HG03039 (cell line): ENCODE results near the gene POMT2.
"Not testable (repeated sequence)": the region's sequence is repeated elsewhere in the genome, so short reads cannot be mapped to it uniquely, and the experiment has no call there.

Source experiments
- ATAC-seq: cut with Tn5 transposase; IDR thresholded peaks from one replicate; pipeline ENCODE4 v1.9.1; 2021; ENCODE audit warnings: mild to moderate bottlenecking, moderate library complexity; ENCODE audit not compliant: unreplicated experiment

POMT2 gene, protein sequence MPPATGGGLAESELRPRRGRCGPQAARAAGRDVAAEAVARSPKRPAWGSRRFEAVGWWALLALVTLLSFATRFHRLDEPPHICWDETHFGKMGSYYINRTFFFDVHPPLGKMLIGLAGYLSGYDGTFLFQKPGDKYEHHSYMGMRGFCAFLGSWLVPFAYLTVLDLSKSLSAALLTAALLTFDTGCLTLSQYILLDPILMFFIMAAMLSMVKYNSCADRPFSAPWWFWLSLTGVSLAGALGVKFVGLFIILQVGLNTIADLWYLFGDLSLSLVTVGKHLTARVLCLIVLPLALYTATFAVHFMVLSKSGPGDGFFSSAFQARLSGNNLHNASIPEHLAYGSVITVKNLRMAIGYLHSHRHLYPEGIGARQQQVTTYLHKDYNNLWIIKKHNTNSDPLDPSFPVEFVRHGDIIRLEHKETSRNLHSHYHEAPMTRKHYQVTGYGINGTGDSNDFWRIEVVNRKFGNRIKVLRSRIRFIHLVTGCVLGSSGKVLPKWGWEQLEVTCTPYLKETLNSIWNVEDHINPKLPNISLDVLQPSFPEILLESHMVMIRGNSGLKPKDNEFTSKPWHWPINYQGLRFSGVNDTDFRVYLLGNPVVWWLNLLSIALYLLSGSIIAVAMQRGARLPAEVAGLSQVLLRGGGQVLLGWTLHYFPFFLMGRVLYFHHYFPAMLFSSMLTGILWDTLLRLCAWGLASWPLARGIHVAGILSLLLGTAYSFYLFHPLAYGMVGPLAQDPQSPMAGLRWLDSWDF

DNA sequence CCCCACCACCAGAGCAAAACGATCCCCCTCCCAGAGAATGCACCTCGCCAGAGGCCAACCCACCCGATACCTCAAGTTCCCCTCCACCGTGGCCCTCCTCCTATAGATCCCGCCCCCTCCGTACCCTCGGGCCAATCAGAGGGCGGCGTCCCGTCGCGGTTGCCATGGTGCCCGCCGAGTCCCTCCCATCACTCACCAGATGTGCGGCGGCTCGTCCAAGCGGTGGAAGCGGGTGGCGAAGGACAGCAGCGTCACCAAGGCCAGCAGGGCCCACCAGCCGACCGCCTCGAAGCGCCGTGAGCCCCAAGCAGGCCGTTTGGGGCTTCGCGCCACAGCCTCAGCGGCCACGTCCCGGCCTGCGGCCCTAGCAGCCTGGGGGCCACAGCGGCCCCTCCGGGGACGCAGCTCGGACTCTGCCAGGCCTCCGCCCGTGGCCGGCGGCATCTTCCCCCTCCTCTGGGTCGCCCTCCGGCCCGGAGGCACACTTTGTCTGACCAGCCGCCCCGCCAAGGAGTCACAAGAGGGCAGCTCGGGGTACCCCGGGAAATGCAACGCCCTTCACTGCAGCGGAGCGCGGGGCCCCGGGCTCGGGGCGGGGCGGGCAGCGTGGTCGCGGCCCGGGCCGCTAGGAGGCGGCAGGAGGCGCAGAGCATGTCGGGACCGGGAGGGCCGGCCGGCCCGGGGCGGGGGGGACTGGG, at the start of gene POMT2:
TSS of gene POMT2 (minus strand) at position 646 of the 698 bp plus-strand sequence. CDS start at position 444, 202 bp downstream.
- ATAC-seq = peak; percentile 55

DNA sequence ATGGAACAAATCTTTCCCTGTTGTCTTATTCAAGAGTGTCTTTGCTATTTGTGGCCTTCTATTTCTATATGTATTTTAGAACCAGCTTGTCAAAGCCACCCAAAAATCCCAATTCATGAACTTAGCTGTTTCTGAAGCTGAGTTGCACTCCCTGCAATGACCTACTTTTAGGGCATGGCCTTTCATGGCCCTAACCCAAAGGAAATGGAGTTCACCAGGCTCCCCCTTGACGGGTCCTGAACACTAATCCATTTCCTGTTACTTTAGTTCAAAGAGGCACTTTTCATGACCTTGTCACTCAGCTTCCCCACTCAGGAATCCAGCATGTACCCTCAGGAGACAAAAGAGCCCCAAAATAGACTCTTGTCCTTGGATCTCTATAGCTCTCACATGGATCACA, 48.6 kb upstream of the POMT2 start:
- ATAC-seq = no peak

DNA sequence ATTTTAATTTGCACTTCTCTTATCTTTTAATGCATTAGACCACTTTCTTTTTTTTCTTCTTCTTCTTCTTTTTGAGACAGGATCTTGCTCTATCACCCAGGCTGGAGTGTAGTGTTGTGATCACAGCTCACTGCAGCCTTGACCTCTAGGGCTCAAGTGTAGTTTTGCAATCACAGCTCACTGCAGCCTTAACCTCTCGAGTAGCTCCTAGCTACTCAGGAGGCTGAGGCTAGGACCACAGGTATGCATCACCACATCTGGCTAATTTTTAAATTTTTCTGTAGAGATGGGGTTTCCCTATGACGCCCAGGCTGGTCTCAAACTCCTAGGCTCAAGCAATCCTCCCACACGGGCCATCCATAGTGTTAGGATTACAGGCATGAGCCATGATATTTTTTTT, 43.5 kb upstream of the POMT2 start:
- ATAC-seq = no peak

DNA sequence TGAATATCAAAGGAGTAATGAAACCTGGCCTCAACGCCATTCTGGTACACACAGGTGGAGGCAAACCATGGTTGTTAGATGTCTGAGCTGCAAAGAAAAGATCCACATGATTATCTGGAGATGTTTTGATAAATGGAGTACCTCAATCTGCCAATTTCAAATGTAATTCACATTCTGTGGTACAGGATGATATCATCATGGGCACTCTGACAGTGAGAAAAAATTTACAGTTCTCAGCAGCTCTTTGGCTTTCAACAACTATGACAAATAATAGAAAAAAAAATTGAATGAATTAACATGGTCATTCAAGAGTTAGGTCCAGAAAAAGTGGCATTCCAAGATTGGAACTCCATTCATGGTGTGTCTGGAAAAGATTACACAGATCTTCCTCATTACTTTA, 38.9 kb upstream of the POMT2 start:
- no peak for ATAC-seq

DNA sequence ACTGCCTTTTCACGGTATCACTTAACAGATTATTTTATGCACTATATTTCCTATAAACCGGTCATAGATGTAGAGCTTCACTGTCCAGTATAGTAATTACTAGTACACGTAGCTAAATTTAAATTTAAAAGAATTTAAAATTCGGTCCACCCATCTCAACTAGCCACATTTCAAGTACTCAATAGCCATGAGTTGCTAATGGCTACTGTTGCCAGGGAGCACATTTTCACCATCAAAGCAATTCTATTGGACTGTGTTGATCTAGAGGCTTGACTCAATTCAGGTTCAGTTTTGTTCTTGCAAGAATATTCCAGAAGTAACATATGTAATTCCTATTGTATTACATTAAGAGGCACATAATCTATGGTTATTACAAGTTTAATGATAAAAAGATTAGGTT, 36.2 kb upstream of the POMT2 start:
- no peak for ATAC-seq

DNA sequence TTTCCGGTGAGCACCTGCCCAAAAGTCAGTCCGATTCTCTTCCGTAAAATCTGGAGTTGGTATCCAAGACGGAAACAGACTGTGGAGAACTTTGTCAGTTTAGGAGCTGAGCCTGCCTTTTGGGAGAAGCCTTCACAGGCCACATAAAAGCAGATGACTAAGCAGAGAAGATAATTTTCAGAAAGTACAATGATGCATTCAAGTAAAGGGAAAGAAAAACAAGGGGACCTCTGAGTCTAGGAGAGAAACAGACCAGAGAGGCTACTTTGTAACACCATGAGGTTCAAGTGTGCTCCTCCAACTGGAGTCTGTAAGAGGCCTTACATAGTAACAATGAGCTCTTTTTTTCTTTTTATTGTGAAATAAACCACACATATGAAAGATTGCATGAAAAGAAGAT, 35.1 kb upstream of the POMT2 start:
- ATAC-seq = no peak

DNA sequence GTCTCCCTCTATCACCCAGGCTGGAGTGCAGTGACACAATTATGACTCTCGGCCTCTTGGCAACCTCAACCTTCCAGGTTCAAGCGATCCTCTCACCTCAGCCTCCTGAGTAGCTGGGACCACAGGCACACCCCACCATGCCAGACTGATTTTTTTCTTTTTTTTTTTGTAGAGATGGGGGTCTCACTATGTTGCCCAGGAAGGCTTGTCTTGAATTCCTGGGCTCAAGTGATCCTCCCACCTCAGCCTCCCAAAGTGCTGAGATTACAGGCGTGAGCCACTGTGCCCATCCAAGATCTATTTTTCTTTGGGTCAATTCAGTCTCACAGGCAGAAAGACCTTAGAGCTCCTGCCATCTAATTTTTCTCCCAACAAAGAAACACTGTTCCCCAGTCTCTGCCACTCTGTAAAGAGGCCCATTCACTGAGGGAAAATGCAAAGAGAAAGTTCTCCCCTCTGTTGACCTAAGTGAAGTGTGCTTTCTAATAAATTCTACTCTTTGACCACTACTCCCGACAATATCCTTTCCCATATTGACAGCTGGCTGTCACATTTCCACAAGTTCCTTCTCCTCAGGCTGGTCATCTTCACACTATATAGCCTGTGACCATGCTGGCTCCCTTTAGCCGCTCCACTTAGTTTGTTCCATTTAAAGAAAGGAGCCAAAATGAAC, 32.9 kb upstream of the POMT2 start:
- no peak for ATAC-seq

DNA sequence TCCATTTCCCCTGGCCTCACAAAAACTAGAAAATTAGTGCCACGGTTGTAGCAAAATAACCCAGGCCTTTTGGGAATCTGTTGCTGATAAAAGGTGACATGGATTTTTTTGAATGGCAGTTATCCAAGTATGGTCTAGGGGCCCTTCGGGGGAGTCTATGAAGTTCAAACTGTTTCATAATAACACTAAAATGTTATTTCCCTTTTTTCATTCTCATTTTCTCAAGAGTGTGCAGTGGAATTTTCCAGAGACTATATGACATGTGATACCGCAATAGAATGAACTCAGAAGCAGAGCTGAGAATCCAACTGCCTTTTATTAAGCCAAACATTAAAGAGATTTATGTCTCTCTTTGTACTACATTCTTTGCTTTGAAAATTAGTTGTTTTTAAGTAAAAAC, 27.1 kb upstream of the POMT2 start:
- no peak for ATAC-seq

DNA sequence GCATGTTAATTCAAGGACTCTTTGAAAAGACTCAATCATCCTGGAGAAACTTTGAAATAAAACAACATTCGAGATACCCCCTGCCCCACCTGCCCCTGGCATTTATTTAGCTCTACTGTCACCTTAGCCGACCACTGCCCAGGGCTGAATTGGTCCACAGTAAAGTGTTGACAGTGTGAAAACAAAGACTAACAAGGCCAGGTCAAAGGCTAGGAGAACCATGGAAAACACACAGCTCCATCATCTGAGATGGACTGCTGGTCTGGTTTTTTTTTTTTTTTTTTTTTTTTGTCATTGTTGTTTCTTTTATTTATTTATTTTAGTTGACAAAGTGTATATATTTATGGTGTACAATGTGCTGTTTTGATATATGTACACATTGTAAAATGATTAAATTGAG, 25.8 kb upstream of the POMT2 start:
- no peak for ATAC-seq

DNA sequence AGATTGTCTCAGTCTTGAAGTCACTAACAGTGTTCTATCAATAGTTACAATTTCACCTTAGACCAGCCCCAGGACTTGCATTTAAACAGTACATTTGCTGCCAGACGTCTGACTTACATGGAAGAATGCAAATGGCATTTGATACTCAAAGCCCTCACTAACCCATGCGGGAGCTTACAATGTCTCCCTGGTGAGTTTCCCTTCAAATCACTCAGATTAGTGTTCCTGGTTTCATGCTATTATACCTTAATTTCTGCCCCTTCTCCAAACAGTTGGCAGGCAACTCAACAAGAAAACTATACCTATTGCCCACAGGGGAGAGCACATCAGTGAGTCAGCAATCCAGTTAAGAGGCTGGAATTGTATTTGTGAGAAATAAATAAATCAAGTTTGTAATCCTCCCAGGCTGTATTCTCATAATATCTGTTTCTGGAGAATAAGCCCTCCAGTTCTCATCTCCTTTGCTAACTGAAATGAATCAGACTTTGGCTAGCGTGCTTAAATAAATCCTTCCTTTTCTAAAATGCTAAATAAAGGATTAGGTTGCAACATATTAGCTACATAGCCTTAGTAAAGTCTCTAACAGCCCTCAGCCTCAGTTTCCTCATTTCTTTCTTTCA, 23.8 kb upstream of the POMT2 start:
- no peak for ATAC-seq

DNA sequence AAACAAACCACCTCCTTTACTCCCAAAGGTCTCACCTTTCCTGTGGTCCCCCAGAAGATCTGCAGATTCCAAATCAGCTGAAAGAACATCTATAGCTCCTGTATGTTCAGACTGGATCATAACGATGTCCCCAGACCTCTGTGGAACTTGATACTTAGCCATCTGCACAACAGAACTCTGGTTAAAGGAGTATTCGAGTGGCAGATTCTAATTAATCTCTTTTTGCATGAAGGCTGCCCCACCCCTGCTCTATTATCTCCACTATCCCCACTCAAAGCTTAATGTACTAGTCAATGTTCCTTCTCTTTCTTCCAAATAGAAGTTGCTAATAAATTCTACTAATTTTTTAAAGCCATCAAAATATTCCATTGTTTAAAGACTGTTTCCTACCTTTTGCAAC, 23.0 kb upstream of the POMT2 start:
- no peak for ATAC-seq

DNA sequence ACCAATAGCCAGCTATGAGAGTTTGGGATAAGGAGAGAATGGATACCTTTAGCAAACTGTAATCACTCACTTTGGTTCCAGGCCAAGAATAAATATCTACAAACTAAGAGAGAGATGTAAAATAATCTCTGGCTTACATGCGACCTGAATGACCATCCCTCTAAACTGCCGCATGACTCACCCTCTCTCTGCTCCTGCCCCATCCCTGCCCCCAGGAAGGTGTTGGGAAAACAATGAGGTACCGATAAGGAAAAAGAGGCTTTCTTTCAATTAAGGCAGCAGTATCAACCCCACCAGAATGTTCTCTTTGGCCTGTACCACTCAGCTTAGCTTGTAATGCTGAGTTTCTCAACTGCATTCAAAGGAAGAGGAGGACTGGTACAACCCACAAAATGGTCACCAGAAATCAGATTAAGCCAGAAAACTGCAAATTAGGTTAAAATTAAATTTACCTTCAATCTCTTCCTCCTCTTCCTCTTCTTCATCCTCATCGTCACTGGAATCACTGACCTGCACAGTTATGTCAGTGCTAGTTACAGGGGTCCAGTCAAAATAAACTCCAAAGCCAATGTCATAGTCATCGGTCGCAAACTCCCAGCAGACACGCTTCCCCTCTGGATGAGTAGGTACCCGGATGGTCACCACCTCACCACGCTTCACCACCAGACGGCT, 22.2 kb upstream of the POMT2 start:
- no peak for ATAC-seq

DNA sequence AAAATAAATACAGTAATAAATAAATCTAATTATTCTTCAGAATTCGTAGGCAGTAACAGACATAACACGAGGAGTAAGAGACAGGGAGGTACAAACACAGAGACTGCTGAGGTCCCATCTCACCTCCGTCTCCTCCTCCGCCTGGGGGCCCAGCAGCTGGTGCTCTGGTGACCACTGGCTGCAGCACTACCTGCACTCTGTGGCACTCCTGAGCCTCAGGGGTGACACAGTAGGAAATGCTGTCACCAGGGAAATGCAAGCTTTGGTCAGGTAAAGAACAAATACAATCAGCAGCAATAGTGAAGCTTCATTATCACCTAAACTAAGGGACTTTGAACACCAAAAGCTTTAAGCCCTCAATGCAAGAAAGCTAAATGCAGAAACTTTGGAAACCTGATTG, 19.7 kb upstream of the POMT2 start:
- ATAC-seq = no peak

DNA sequence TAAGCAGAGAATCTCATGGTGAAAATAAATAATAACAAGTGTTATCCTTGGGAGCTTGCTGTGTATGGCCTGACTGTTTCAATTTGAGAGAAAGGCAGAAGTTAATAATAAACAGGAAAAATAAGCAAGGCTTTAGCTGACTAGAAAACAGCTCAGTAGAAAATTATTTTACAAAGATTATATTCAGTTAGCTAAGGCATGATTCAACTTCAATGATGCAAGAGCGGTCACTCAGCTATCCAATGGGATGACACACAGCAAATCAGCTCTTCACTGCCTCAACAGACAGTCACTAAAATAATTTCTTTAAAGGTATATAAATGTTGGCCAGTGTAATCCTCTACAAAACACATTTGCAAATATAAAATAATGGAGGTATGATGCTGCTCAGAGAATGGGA, 18.7 kb upstream of the POMT2 start:
- ATAC-seq = no peak

DNA sequence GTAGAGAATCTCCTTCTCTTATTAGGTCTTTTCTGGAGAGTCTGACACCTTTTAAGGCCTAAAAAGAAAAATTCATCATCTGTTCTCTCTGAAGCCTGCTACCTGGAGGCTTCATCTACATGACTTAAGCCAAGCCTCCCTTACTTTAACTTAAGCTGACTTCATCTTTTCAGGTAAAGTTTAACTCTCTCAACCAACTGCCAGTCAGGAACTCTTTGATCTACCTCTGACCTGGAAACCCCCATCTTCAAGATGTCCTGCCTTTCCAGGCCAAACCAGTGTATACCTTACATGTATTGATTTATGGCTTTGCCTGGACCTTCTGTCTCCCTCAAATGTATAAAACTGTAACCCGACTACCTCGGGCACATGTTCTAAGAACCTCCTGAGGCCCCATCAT, 17.6 kb upstream of the POMT2 start:
- ATAC-seq = no peak

DNA sequence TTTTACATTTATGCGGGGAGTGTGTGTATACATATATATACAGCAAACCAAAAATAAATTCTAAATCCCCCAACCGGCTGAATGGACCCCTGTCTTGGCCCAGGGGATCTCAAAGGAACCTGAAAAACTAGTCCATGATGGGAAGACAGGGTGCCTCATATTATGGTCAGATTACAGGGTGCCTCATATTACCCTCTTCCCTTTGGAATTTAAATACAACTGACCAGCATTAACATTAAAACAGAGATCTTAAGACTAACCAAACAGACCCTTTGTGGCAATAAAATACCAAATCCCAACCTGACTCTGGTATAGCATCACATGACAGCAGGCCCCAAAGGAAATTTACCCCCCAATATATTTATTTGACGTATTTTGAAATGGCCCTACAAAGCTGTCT, 17.2 kb upstream of the POMT2 start:
- no peak for ATAC-seq

DNA sequence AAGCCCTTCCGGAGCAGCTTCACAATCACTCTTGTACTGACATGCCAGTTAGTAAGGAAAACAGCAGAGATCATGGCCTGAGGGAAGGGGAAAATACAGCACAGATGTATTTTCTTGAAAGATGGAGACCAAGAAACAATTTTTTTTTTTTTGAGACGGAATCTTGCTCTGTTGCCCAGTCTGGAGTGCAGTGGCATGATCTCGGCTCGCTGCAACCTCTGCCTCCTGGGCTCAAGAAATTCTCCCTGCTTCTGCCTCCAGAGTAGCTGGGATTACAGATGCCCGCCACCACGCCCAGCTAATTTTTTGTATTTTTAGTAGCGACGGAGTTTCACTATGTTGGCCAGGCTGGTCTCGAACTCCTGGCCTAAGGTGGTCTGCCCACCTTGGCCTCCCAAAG, 16.6 kb upstream of the POMT2 start:
- ATAC-seq = not testable (repeated sequence)

DNA sequence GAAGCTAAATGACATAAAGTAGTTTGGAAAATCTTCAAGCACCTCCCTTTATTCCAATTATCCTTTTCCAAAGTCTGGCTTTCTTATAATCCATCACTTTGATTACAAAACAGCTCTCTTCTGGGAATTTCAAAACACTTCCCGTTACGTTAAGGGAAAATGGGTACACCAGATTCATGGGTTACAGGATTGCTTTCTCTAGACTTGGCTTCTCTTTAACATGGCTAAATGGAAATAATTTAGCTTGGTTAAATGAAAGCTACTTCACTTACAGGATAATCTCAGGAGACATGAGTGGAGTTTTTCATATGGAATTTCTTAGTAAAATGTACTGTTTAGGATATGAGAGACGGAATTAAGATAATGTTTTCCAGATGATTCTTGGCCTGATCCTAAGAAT, 14.9 kb upstream of the POMT2 start:
- ATAC-seq = no peak

DNA sequence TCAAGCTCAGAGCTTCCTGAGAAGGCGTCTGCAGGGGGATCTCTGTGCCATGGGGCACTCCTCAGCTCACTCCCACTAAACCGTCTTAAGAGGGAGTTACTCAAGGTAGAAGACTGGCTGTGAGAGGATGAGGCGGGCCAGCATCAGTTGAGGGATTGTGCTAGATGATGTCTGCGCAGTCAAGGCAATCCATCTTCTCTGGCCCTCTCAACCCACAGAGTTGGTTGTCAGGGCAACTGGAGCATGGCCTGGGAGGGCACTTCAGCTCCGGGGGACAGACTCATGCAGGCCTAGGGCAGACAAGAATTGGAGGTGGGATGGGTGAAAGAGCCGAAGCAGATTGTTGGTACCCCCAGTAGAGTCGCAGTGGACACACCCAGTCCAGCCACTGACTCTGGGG, 9.2 kb upstream of the POMT2 start:
- ATAC-seq = no peak

DNA sequence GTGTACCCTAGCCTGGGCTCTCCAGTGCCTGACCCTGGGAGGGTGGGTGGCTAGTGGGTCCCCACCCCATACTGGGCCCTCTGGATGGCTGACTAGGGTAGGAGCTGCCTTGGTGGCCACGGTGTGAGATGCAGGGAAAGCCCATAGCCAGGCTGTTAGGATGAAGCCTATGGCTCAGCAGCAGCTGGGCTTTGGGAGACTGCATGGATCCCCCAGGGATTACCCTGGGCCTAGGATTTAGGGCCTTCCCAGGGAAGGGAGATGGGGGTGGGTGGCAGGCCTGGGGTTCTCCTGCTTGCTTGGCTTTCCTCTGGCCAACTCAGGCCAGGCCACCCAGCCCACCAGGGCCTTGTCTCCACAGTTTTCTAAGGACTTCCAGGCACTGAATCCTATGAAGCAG, 6.4 kb upstream of the POMT2 start:
- no peak for ATAC-seq
